Measurements from ENCODE around the gene OR13C4.
"Not testable (repeated sequence)": the region's sequence is repeated elsewhere in the genome, so short reads cannot be mapped to it uniquely, and the experiment has no call there.

The OR13C4 gene

DNA sequence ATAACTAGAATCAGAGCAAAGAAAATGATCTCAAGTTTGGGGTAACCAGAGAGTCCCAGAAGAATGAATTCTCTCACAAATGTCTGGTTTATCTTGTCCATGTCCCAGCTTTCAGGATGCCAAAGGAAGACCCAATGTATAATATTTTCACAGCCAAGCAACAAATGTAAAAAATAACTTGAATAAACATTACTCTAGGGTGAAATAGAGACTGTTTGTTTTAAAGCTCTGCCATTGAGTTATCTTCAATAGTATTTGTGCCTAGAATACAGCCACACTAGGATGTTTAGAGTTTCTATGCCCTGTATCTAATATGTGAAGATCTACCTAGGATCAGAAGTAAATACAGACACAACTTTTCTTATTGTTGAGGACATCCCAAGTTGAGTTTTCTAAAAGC is at the start of gene OR13C4:
Gene OR13C4 (minus strand): TSS at position 101 of the 400 bp plus-strand sequence. CDS start 0 bp downstream, at position 101.
- DNase-seq = no peak

DNA sequence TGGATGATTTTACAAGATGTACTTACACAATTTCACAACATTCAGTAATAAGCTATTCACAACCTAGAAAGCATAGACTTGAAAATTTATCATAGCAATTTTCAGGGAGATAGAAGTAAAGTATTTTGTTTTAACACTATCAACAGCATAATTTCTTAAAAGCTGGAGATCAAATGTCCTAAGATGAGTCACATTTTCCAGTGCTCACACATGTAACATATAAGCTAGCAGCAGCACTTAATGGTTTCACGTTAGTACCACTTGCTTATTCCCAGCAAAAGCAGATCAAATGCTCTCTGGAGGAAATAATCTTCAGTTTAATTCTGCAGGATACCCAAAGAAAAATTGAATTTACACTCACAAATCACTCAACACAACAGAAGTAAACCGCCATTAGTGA is 48.4 kb upstream of the OR13C4 start:
- no peak for DNase-seq

DNA sequence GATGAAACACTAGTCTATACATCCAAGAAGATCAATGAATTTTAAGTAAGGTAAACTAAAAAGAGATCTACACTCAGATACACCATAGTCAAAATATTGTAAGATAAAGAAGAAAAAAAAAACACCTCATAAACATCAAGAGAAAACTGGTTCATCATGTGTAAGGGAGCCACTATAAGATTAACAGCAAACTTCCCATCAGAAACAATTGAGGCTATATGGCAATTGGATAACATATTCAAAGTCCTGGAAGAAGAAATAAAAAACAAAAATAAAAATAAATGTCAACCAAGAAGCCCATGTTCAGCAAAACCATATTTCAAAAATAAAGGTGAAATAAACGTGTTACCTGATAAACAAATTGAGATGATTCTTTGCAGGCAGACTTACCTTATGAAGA is 45.6 kb upstream of the OR13C4 start:
- no peak for DNase-seq

DNA sequence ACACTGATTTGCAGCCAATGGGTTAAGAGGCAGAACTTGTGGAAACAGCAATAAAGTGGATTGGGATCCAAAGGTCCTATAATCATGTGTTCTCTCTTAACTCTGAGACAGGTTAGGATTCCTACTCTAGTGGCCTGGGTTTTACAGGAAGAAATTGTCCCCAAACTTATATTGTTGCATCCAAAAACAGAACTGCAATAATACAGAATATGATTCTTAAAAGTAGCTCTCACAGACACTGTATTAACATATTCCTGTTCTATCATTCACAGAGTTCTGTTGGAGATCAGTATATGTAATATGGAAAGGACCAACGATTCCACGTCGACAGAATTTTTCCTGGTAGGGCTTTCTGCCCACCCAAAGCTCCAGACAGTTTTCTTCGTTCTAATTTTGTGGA is 41.9 kb upstream of the OR13C4 start, which contains the start of gene OR13C8:
Gene OR13C8 (plus strand): TSS at position 301 of the 400 bp plus-strand sequence. CDS start 0 bp downstream, at position 301.
- no peak for DNase-seq

DNA sequence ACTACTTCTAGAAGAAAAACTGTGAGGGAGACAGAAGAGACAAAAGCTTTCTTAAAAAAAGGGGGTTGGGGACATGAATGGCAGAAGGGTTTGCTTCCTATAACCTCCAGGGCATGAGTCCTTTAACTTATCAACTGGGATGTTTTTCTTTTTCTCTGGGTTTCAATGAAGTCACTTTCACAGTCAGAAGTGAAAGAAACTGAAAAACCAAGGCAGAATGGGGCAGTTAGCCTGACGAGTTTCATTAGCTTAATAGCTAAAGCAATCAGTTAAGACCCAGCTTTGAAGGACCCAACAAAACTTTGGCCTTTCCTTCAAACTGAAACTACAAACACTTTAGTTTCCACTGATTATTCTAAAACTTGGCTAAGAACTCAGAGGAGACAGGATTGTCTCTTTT is 37.3 kb upstream of the OR13C4 start:
- DNase-seq = no peak

DNA sequence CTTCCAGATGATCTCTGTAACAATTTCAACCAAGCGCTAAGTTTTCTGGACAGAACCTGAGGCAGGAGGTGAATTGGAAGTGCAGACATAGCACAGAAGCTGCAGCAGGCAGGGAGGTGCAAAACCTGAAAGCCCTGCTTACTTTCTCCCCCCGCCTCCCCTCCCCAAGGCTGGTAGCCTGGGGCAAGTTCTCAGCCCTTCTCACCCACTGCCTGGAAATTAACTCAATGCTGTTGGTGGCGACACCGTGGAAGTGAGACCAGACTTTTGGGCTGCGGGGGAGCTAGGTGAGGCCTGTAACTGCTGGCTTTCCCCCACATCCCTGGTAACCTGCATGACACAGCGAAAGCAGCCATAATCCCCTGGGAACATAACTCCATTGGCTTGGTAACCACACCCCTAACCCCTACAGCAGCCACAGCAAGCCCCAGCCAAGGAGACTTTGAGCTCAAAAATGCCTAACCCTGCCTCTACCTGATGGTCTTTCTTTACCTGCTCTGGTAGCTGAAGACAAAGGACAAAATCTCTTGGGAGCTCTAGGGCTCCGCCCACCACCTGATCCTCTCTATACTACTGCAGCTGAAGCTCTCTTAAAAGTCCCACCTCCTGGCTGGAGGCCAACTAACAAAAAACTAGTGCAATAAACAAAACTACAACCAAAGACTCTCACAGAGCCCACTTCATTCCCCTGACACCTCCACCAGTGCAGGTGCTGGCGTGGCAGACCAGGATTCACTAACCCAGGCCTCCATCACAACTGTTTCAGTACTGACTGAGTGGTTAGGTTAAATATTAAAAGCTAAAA is 30.0 kb upstream of the OR13C4 start:
- no peak for DNase-seq

DNA sequence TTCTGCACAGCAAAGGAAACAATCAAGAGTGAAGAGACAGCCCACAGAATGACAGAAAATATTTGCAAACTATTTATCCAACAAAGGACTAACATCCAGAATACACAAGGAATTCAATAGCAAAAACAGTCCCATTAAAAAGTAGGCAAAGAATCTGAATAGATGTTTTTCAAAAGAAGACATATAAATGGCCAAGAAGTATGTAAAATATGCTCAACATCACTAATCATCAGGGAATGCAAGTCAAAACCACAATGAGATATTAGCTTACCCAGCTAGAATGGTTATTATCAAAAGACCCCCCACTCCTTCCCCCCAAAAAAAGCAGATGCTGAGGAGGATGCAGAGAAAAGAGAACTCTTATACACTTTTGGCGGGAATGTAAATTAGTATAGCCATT is 28.5 kb upstream of the OR13C4 start:
- DNase-seq = no peak

DNA sequence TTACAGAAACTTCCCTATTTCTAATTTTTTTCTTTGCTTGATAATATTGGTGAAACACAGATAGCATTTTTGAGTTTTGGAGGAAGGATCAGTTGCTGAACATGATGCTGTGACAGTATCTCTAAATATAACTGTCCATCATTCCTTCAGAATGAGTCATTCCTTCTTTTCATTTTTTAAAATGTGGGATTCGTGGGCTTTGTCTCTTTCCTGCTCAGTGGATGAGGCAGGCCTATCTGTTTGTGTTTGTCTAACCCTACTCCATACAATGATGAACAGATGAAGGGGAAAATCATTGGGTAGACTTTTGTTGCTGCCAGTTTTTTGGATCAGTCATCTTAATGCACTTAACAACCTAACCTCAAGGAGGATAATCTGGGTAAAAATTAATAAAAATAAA is 26.3 kb upstream of the OR13C4 start:
- no peak for DNase-seq

DNA sequence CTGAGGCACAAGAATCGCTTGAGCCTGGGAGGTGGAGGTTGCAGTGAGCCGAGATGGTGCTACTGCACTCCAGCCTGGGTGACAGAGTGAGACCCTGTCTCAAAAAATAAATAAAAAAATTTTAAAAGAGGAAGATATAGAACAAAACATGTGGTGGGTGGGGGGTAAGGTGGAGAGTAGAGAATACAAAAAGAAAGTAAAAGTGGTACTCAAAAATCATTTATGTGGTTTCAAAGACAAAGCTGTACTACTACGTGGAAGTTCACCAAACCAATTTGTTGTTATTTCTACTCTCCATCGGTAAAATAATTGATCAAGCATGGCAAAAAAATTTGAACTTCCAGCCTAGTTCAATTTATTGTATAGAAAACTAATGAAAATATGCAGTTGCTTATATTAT is 17.6 kb upstream of the OR13C4 start:
- DNase-seq = no peak

DNA sequence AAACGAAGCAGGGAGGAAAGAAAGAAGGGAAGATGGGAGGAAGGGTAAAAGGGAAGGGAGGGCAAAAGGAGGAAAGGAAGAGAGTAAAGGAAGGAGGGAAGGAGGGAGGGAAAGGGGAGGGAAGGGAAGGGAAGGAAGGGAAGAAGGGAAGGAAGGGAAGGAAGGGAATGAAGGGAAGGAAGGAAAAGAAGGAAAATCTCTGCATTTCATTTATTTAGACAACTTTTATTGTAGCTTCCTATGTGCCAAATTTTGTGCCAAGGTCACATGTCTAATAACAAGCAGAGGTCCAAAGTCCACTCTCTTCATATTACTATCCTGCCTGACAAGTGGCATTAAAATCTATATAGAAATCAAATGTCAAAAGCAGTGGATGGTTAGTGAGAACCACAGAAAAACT is 12.3 kb upstream of the OR13C4 start:
- no peak for DNase-seq

DNA sequence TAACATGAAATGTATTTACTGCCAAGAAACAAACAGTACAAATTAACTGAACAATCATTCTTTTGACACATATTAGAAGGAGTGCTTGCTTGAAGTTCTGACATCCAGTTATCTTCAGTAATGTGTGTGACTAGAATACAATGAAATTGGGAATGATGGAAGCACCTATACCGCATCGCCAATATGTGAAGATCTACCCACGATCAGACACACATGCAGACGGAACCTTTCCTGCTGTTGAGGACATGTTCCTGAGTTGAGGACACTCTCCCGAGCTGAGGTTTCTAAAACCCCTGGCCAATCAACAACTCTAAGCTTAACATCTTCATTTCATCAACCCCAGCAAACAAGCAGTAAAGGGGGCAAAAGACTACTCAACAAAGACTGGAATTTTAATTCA is 9.7 kb upstream of the OR13C4 start, which contains the start of gene OR13C3:
Gene OR13C3 (minus strand): TSS at position 101 of the 400 bp plus-strand sequence. CDS start 133 bp downstream, outside the sequence.
- DNase-seq = no peak

DNA sequence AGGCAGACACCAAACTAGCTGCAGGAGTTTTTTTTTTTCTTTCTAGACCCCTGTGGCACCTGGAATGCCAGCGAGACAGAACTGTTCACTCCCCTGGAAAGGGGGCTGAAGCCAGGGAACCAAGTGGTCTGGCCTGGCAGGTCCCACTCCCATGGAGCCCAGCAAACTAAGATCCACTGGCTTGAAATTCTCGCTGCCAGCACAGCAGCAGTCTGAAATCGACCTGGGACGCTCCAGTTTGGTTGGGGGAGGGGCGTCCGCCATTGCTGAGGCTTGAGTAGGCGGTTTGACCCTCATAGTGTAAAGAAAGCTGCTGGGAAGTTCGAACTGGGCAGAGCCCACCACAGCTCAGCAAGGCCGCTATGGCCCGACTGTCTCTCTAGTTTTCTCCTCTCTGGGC is 6.8 kb downstream of the OR13C4 start:
- not testable (repeated sequence) for DNase-seq

DNA sequence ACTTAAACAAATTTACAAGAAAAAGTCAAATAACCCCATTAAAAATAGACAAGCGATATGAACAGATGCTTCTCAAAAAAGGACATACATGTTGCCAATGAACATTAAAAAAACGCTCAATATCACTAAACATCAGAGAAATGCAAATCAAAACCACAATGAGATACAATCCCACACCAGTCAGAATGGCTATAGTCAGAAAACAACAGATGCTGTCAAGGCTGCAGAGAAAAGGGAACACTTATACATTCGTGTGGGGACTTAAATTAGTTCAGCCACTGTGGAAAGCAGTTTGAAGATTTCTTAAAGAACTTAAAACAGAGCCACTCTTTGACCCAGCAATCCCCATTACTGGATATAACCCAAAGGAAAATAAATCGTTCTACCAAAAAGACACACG is 12.1 kb downstream of the OR13C4 start:
- DNase-seq = no peak

DNA sequence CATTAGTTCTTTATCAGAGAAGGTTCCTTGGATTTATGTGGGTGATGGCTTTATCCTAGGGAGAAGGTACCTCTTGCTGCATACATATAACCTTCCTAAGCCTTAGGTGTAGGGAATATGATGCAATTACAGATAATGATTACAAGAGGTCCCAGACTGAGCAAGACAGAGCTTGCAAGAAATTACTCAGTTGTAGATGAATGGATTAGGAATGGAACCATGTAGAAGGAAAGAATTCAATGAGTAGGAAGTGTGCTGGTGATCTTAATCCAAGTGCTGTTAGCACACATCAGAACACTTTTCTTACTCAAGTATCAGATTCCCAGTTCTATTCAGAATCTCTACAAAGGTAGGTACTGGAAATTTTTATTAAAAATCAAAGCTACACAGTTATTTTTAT is 20.4 kb downstream of the OR13C4 start:
- no peak for DNase-seq

DNA sequence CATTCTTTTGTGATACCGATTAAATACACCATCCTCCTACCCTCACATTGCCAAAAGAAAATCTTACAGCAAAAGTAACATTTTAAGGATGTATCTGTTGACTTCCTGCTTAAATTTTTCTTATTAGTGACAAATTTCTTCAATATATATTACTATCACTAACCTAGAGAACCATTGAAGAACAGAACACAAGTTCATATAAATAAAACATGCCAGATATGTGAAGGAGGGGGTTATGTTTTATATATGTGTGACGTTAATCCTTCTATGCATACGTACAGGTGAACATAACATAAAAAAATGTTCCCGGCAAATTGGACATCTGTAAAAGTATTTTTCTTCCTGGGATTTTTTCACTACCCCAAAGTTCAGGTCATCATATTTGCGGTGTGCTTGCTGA is 23.0 kb downstream of the OR13C4 start, which contains the start of gene OR13F1:
Gene OR13F1 (plus strand): TSS at position 301 of the 400 bp plus-strand sequence. CDS start 0 bp downstream, at position 301.
- DNase-seq = no peak

DNA sequence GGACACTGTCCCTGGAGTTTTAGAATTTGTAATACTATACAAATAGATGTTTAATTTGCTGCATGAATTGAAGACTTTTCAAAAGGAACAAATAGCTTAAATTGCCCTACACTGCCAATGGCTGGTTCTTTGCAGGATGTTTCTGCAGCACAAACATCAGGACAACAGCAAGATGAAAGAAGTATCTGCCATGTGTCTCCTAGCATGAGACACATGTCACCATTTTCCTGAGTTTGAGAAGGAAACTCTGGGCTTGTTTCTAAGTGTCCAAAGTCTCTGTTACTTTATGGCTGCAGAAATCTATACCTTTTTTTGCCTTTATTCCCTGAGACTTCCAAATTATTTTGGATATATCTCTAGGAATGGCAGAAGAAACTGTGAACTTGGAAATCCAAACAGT is 23.6 kb downstream of the OR13C4 start:
- DNase-seq = no peak

DNA sequence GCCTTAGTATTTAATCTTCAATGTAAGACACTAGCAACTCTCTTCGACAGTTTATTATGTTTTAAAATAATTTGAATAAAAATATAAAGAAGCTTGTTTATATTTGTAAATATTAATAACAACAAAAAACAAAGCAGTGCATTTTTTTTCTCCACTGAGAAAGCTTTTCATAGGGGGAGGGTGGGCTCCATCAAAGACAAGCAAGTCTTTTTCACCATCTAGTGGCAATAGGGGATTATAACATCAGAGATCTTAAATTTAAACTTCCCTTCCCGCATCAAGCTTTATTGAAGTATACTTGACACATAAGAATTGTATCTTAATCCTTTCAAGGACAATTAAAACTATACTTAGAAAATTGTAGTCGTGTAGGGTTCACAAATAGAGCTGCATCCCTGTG is 32.2 kb downstream of the OR13C4 start:
- DNase-seq = no peak

DNA sequence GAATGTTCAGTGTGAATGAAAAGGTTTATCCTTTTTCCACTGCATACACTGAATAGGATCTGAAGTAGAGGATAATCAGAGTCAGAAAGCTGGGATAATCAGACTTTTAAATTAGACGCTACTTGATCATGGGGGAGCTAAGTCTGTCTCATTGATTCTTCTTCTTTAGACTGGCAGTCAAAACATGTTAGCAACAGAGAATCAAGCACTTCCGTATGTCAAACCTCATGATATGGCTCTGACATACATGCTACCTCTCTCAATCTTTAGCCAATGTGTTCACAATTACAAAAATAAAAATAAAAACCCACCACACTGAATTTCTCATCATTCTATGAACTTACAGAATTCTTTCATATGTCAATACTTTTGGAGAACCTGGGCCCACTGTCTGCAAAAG is 42.0 kb downstream of the OR13C4 start:
- DNase-seq = no peak

DNA sequence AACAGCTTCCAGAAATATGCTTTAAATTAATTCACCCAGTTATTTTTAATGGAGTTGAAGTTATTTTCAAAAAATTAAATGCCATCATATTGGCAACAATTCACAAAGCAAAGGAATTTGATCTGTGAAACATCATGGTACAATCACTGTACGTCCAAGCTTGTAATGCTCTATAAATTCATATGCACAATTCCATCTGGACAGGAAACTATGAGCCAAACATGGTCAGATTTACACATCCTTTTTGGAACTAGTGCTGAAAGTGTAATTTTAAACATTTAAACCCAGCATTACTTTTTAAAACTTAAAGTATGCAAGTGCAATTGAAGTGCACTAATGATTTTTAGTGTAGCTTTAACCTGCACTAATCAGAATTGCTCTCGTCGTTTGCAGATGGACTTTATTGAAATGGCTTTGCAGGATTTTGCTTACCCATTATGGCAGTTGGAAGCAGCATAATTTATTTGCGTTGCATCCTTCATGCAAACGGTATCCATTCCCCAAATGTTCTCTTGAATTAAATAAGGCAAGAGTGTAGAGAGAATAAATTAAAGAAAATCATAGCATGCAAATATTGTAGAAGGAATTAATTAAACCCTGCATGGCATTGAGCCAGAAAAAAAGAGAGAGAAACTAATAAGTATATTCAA is 44.0 kb downstream of the OR13C4 start:
- no peak for DNase-seq
